ENCODE results near the gene GTF3C2.

The GTF3C2 gene

GRCh38 chr2:27281442-27281841, 75.1 kb downstream of the GTF3C2 start:
- no peak for DNase-seq (ENCODE audit: low read depth)
- H3K4me3 ChIP-seq (ENCODE audit: low read length) = no peak overlapping the region
- TF ChIP-seq, protein P1, sequence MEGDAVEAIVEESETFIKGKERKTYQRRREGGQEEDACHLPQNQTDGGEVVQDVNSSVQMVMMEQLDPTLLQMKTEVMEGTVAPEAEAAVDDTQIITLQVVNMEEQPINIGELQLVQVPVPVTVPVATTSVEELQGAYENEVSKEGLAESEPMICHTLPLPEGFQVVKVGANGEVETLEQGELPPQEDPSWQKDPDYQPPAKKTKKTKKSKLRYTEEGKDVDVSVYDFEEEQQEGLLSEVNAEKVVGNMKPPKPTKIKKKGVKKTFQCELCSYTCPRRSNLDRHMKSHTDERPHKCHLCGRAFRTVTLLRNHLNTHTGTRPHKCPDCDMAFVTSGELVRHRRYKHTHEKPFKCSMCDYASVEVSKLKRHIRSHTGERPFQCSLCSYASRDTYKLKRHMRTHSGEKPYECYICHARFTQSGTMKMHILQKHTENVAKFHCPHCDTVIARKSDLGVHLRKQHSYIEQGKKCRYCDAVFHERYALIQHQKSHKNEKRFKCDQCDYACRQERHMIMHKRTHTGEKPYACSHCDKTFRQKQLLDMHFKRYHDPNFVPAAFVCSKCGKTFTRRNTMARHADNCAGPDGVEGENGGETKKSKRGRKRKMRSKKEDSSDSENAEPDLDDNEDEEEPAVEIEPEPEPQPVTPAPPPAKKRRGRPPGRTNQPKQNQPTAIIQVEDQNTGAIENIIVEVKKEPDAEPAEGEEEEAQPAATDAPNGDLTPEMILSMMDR (conservative IDR thresholded peaks at IDR 0.05; ENCODE audit: low read length) = no peak

- TF ChIP-seq, protein P1 (conservative IDR thresholded peaks at IDR 0.05; ENCODE audit: low read length) = no peak
- H3K4me3 ChIP-seq (ENCODE audit: low read length) = no peak overlapping the region
- DNase-seq (ENCODE audit: low read depth) = no peak
These were observed 75.7 kb downstream of the GTF3C2 start for GRCh38 chr2:27280826-27281225.

DNA sequence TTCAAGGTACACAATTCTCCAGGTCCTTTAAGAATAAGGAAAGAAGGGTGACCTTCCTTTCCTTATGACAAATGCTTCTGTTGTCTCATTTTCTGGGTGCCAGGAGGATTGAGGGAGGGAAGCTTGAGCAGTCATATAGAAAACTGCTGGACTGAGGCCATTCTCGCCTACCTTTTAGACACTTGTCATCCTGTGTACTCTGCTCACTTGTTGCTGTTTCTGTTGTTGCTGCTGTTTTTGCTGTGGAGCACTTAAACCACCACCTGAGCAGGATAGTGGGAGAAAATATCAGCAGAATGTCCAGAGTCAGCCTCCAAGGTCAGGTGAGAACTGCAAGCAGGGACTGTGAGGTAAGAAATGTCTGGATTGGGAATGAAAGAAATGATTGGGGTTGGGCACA, 78.6 kb downstream of the GTF3C2 start:
- H3K4me3 ChIP-seq (ENCODE audit: low read length) = no peak overlapping the region
- no peak for DNase-seq (ENCODE audit: low read depth)
- TF ChIP-seq, protein P1 (conservative IDR thresholded peaks at IDR 0.05; ENCODE audit: low read length) = no peak
